K562 (cell line): ENCODE measurements around the gene PRKCE. TPM values are rescaled to one million over a fixed set of nuclear protein-coding genes. Genes with fewer than 3 reads are reported as not detected.

ENCODE experiments used
- ATAC-seq: fragments of 200-7000 bp; cut with Tn5 transposase; 3 replicates; pipeline ENCODE4 v1.9.1; 2020; ENCODE audit warnings: moderate library complexity
- BruUV-seq: library from RNA; stranded (reverse); fragments of 400-500 nt; replicated peaks from 2 replicates; lab custom pipeline; 2021; lab: Mats Ljungman, UMichigan
- CTCF ChIA-PET: fragments of 300-600 bp; formaldehyde crosslinking; extraction: SDS; loops from one replicate; lab custom pipeline; 2021; ENCODE audit warnings: low intra/inter-chr PET ratio; lab: Yijun Ruan, JAX
- POLR2A ChIA-PET: fragments of 300-600, 350-650 bp; sonication (Branson Sonifier 250); formaldehyde crosslinking; extraction: SDS; loops from one replicate; lab custom pipeline; 2021; ENCODE audit warnings: antibody characterized with exemption, inconsistent platforms; lab: Yijun Ruan, JAX
- DNase-seq, 4 experiments: peaks; one replicate each; pipeline versions ENCODE4 v3.0.0 to v3.0.0-alpha.2; 2011 to 2018; ENCODE audit warnings: low spot score in 3 of 4, mixed read lengths in 3 of 4; ENCODE audit errors: extremely low read depth in 1 of 4
- FAIRE-seq: peaks from 2 replicates; lab custom pipeline; 2011; peaks lifted over from hg19 to GRCh38; lab: Jason Lieb, UNC
- H2AFZ ChIP-seq: 2 replicates; pipeline ENCODE4 v1.6.0; 2011; ENCODE audit warnings: low read depth, low read length, control low read depth, inconsistent platforms
- H3K27ac ChIP-seq: fragments of 200-600 bp; 3 replicates; pipeline ENCODE4 v1.8.0; 2011; ENCODE audit warnings: low read depth, mild to moderate bottlenecking, control low read depth, inconsistent platforms, low read length, moderate library complexity, mixed read lengths; ENCODE audit errors: extremely low read depth
- H3K27me3 ChIP-seq, 2 experiments: fragments of 300-600 bp in 1 of 2; 2 replicates in 1 of 2; 3 replicates in 1 of 2; pipeline versions ENCODE4 v1.6.0 to v1.8.0; 2011; ENCODE audit warnings: inconsistent platforms in 2 of 2, low read length in 2 of 2, mild to moderate bottlenecking in 1 of 2, mixed read lengths in 1 of 2, moderate library complexity in 1 of 2; ENCODE audit not compliant: control insufficient read depth in 2 of 2, insufficient read depth in 2 of 2
- H3K36me3 ChIP-seq: fragments of 300-600 bp; 3 replicates; pipeline ENCODE4 v1.8.0; 2011; ENCODE audit warnings: mild to moderate bottlenecking, low read length, inconsistent platforms; ENCODE audit not compliant: control insufficient read depth, insufficient read depth
- H3K4me1 ChIP-seq, 2 experiments: fragments of 200-600 bp in 1 of 2; replicated peaks in 1 of 2; 2 replicates in 1 of 2; 3 replicates in 1 of 2; pipeline versions ENCODE4 v1.5.1 to v1.8.0; 2011; ENCODE audit warnings: inconsistent platforms in 2 of 2, low read length in 2 of 2, mild to moderate bottlenecking in 1 of 2, mixed read lengths in 1 of 2, moderate library complexity in 1 of 2; ENCODE audit not compliant: control insufficient read depth in 2 of 2, insufficient read depth in 2 of 2
- H3K4me2 ChIP-seq: 2 replicates; pipeline ENCODE4 v1.6.1; 2011; ENCODE audit warnings: low read length, control low read depth, inconsistent platforms, mixed read lengths; ENCODE audit not compliant: insufficient read depth
- H3K4me3 ChIP-seq: fragments of 200-600 bp; sonication (generic), shearing (Covaris generic); 2 replicates; pipeline ENCODE4 v1.5.1; 2016; ENCODE audit warnings: control low read depth, inconsistent platforms
- H3K79me2 ChIP-seq: fragments of 200-600 bp; 3 replicates; pipeline ENCODE4 v1.8.0; 2011; ENCODE audit warnings: low read length, inconsistent platforms; ENCODE audit not compliant: control insufficient read depth, insufficient read depth
- H3K9ac ChIP-seq, 2 experiments: 2 replicates each; pipeline versions ENCODE4 v1.6.0 to v1.6.1; 2011; ENCODE audit warnings: low read depth in 2 of 2, low read length in 2 of 2, control low read depth in 1 of 2, inconsistent platforms in 1 of 2, mild to moderate bottlenecking in 1 of 2, mixed read lengths in 1 of 2; ENCODE audit not compliant: insufficient read depth in 1 of 2
- H3K9me1 ChIP-seq: one replicate; pipeline ENCODE4 v1.6.0; 2011; ENCODE audit warnings: inconsistent platforms, mild to moderate bottlenecking, low read length, moderate library complexity; ENCODE audit not compliant: control insufficient read depth, insufficient read depth
- H3K9me3 ChIP-seq: replicated peaks from 2 replicates; pipeline ENCODE4 v1.5.1; 2011; ENCODE audit warnings: low read depth, low read length, inconsistent platforms; ENCODE audit not compliant: control insufficient read depth, insufficient read depth
- H4K20me1 ChIP-seq: replicated peaks from 2 replicates; pipeline ENCODE4 v1.6.1; 2011; ENCODE audit warnings: low read length, inconsistent platforms, mixed read lengths; ENCODE audit not compliant: control insufficient read depth, insufficient read depth
- BCL6 ChIP-seq: fragments of 250-450 bp; sonication (Bioruptor Pico); IDR thresholded peaks from 2 replicates; pipeline ENCODE4 v1.4.0; 2020
- NCOA4 ChIP-seq: fragments of 450-650 bp; IDR thresholded peaks from 2 replicates; pipeline ENCODE4 v1.6.1; 2018; ENCODE audit warnings: mild to moderate bottlenecking; ENCODE audit not compliant: partially characterized antibody
- POLR2A ChIP-seq: fragments of 450-650 bp; conservative IDR thresholded peaks from 2 replicates; pipeline ENCODE4 v1.6.1; 2016
- POLR2AphosphoS5 ChIP-seq: IDR thresholded peaks from 2 replicates; pipeline ENCODE4 v1.6.1; 2011; ENCODE audit warnings: mild to moderate bottlenecking, low read depth, low read length, moderate library complexity; ENCODE audit not compliant: control insufficient read depth, insufficient read depth
- TAF1 ChIP-seq: IDR thresholded peaks from 2 replicates; pipeline ENCODE4 v1.6.1; 2011; ENCODE audit warnings: mild to moderate bottlenecking, low read length, moderate library complexity; ENCODE audit not compliant: insufficient read depth, control insufficient read depth, severe bottlenecking; ENCODE audit errors: extremely low read depth
- ZNF3 ChIP-seq: fragments of 250-450 bp; sonication (Bioruptor Pico); IDR thresholded peaks from 2 replicates; pipeline ENCODE4 v1.5.0; 2021; ENCODE audit warnings: mild to moderate bottlenecking, moderate library complexity
- ZNF444 ChIP-seq: fragments of 250-450 bp; sonication (Bioruptor Pico); IDR thresholded peaks from 2 replicates; pipeline ENCODE4 v1.4.0; 2020; ENCODE audit warnings: mild to moderate bottlenecking, moderate library complexity
- ZNF79 ChIP-seq: fragments of 250-450 bp; sonication (Bioruptor Pico); IDR thresholded peaks from 2 replicates; pipeline ENCODE4 v1.4.0; 2020; ENCODE audit warnings: low read depth, mild to moderate bottlenecking, moderate library complexity
- WGBS: fragments of 100-300 bp; shearing (Covaris generic); methylation state at CpG from one replicate; pipeline ENCODE4 v1.1.6; 2016; ENCODE audit warnings: low coverage, mixed read lengths; ENCODE audit not compliant: insufficient coverage; ENCODE audit errors: missing lambda C conversion rate; 5-methylcytosine and 5-hydroxymethylcytosine counted together
- in situ Hi-C: fragments of 300-500 bp; cut with MboI; formaldehyde crosslinking; loops from 4 replicates; pipeline ENCODE4 v1.15.0; 2018; ENCODE audit warnings: inconsistent platforms, mixed read lengths
- intact Hi-C: fragments of 100-400 bp; cut with micrococcal nuclease; formaldehyde crosslinking; loops from 2 replicates; pipeline ENCODE4 v1.14.2; 2022
- polyA plus RNA-seq, 8 experiments: library from polyadenylated mRNA; depleted of rRNA in 4 of 8; stranded (reverse) in 5 of 8; unstranded in 3 of 8; fragments of >200 nt; fragmentation: Nextera tagmentation in 2 of 8; fragmentation: Illumina TruSeq in 1 of 8; extraction: Ambion mirVana in 2 of 8; extraction: Trizol in 1 of 8; gene quantifications; 2 replicates each; pipeline versions ENCODE4 v1.2.1 to v1.2.3, GENCODE V29; 2011 to 2014; ENCODE audit warnings: inconsistent platforms in 1 of 8, missing spikeins in 1 of 8
- total RNA-seq, 7 experiments: library from RNA; depleted of rRNA in 6 of 7; stranded (reverse); fragments of >200 nt in 6 of 7; fragmentation: Illumina TruSeq in 2 of 7; extraction: Trizol in 2 of 7; gene quantifications; 2 replicates each; pipeline versions ENCODE4 v1.2.1 to v1.2.3, GENCODE V29; 2011 to 2021; ENCODE audit warnings: low replicate concordance in 1 of 7
- TF ChIP-seq, protein P1 (sequence below), 2 experiments: fragments of 450-650 bp in 1 of 2; sonication (generic) in 1 of 2; formaldehyde crosslinking in 1 of 2; IDR thresholded peaks in 1 of 2; conservative IDR thresholded peaks in 1 of 2; 2 replicates each; pipeline versions ENCODE4 v1.6.1 to v1.8.1; 2016 to 2023; ENCODE audit warnings: mild to moderate bottlenecking in 2 of 2, moderate library complexity in 2 of 2, inconsistent platforms in 1 of 2, missing genetic modification reagents in 1 of 2
- TF ChIP-seq, protein P2 (sequence below): fragments of 250-450 bp; sonication (Bioruptor Pico); IDR thresholded peaks from 2 replicates; pipeline ENCODE4 v1.9.0; 2021; ENCODE audit warnings: mild to moderate bottlenecking, inconsistent platforms

The PRKCE gene
- total and polyA plus RNA-seq, 9 of the 15 experiments (the other 6 are each of a cell fraction or from before 2014, with no cell fraction given), result 0.06 to 1.0 (median 0.22) TPM; not detected in 1

- in situ Hi-C loops, result no loop called here
- intact Hi-C loops, result no loop called here
- Histone ChIP-seq H3K79me2 (no peaks in the 10 kb centered on the region), H4K20me1 (no peaks in the 10 kb centered on the region), H3K4me3 (no peak overlapping the region), H2AFZ (no peak overlapping the region), H3K4me2 (no peak overlapping the region), H3K36me3 (no peaks in the 10 kb centered on the region), H3K9ac (no peak overlapping the region), H3K4me1 (no peaks in the 10 kb centered on the region), H3K27me3 (peaks cover 11 to 38% of the 10 kb centered on the region in 2 experiments; a peak in 4 of 5 replicates), H3K9me3 (no peaks in the 10 kb centered on the region), H3K27ac (no peak overlapping the region), H3K9me1 (no peaks in the 10 kb centered on the region)
- ATAC-seq, result no peak
- WGBS, result 6% methylated on average over 5 of the region's 6 CpGs
- ChIA-PET POLR2A (interaction anchor here (0.6 to 1.2 kb wide), 2 partner anchors 17 to 130 kb away, joined by 3 read pairs; no protein-coding TSS in a partner anchor), CTCF (no interaction called here)
- BruUV-seq, result no TSS peak
- no peak for TF ChIP-seq BCL6 (CRISPR knock-in tag)
- no peak for TF ChIP-seq NCOA4
- TF ChIP-seq, protein P1, sequence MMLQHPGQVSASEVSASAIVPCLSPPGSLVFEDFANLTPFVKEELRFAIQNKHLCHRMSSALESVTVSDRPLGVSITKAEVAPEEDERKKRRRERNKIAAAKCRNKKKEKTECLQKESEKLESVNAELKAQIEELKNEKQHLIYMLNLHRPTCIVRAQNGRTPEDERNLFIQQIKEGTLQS (IDR thresholded peaks at IDR 0.05), result no peak
- TF ChIP-seq, protein P1 (CRISPR knock-in tag; conservative IDR thresholded peaks at IDR 0.05), result no peak
- TF ChIP-seq ZNF3 (CRISPR knock-in tag), result no peak
- no peak for TF ChIP-seq ZNF444 (CRISPR knock-in tag)
- no peak for TF ChIP-seq TAF1
- TF ChIP-seq, protein P2, sequence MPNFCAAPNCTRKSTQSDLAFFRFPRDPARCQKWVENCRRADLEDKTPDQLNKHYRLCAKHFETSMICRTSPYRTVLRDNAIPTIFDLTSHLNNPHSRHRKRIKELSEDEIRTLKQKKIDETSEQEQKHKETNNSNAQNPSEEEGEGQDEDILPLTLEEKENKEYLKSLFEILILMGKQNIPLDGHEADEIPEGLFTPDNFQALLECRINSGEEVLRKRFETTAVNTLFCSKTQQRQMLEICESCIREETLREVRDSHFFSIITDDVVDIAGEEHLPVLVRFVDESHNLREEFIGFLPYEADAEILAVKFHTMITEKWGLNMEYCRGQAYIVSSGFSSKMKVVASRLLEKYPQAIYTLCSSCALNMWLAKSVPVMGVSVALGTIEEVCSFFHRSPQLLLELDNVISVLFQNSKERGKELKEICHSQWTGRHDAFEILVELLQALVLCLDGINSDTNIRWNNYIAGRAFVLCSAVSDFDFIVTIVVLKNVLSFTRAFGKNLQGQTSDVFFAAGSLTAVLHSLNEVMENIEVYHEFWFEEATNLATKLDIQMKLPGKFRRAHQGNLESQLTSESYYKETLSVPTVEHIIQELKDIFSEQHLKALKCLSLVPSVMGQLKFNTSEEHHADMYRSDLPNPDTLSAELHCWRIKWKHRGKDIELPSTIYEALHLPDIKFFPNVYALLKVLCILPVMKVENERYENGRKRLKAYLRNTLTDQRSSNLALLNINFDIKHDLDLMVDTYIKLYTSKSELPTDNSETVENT (CRISPR knock-in tag), result no peak
- TF ChIP-seq ZNF79 (CRISPR knock-in tag), result no peak
- no peak for TF ChIP-seq POLR2A
- no peak for TF ChIP-seq POLR2AphosphoS5
- DNase-seq, result no peak
- no peak for FAIRE-seq
These were observed 496.3 kb downstream of the PRKCE start for GRCh38 chr2:46147626-46148368.
